Panc1 (cell line): ENCODE data around the gene TEPSIN. TPM values are rescaled to one million over a fixed set of nuclear protein-coding genes. Genes with fewer than 3 reads are reported as not detected.

Experiments used
- ATAC-seq: fragments of 200-7000 bp; cut with Tn5 transposase; 2 replicates; pipeline ENCODE4 v1.9.1; 2020; ENCODE audit warnings: mild to moderate bottlenecking, moderate library complexity
- BruUV-seq: library from RNA; stranded (reverse); fragments of 400-500 nt; replicated peaks from 2 replicates; lab custom pipeline; 2021; lab: Mats Ljungman, UMichigan
- CTCF ChIA-PET: fragments of 300-600 bp; sonication (Branson Sonifier 250); formaldehyde crosslinking; loops from one replicate; lab custom pipeline; 2022; ENCODE audit warnings: antibody characterized with exemption; lab: Charles Lee
- POLR2A ChIA-PET: fragments of 300-600 bp; sonication (Branson Sonifier 250); formaldehyde crosslinking; loops from one replicate; lab custom pipeline; 2022; ENCODE audit warnings: antibody characterized with exemption; lab: Charles Lee
- DNase-seq: peaks from one replicate; pipeline ENCODE4 v3.0.0-alpha.2; 2010; ENCODE audit warnings: low read depth, low spot score
- H3K27ac ChIP-seq: 2 replicates; pipeline ENCODE4 v1.5.1; 2011; ENCODE audit warnings: mild to moderate bottlenecking, low read length, inconsistent platforms
- H3K27me3 ChIP-seq: fragments of 200-500 bp; sonication (Bioruptor generic); 2 replicates; pipeline ENCODE4 v1.6.0; 2014; ENCODE audit warnings: low read length, inconsistent platforms; ENCODE audit not compliant: control insufficient read depth, insufficient read depth
- H3K36me3 ChIP-seq: fragments of 200-500 bp; sonication (Bioruptor generic); 2 replicates; pipeline ENCODE4 v1.5.1; 2014; ENCODE audit warnings: inconsistent platforms, mild to moderate bottlenecking, low read length, moderate library complexity; ENCODE audit not compliant: control insufficient read depth, insufficient read depth
- H3K4me1 ChIP-seq: 2 replicates; pipeline ENCODE4 v1.5.1; 2011; ENCODE audit warnings: inconsistent platforms, mild to moderate bottlenecking, low read length, moderate library complexity; ENCODE audit not compliant: control insufficient read depth, insufficient read depth
- H3K4me3 ChIP-seq, 2 experiments: 2 replicates each; pipeline ENCODE4 v1.5.1; 2011 to 2012; ENCODE audit warnings: low read depth in 2 of 2, low read length in 2 of 2, mild to moderate bottlenecking in 2 of 2, inconsistent platforms in 1 of 2, moderate library complexity in 1 of 2
- H3K9me3 ChIP-seq: fragments of 200-500 bp; sonication (Bioruptor generic); 2 replicates; pipeline ENCODE4 v1.5.1; 2014; ENCODE audit warnings: low read depth, mild to moderate bottlenecking, inconsistent platforms, low read length, moderate library complexity; ENCODE audit not compliant: control insufficient read depth, insufficient read depth
- CTCF ChIP-seq: fragments of 450-650 bp; IDR thresholded peaks from 2 replicates; pipeline ENCODE4 v1.5.1; 2017; ENCODE audit warnings: mild to moderate bottlenecking
- POLR2AphosphoS5 ChIP-seq: IDR thresholded peaks from 2 replicates; pipeline ENCODE4 v1.6.1; 2012; ENCODE audit warnings: mild to moderate bottlenecking, low read depth, low read length, moderate library complexity
- SIN3A ChIP-seq: IDR thresholded peaks from 2 replicates; pipeline ENCODE4 v1.6.1; 2012; ENCODE audit warnings: low read depth, mild to moderate bottlenecking, low read length, moderate library complexity, borderline replicate concordance; ENCODE audit not compliant: insufficient read depth
- TCF7L2 ChIP-seq: IDR thresholded peaks from 2 replicates; pipeline ENCODE4 v1.6.1; 2011; ENCODE audit warnings: mild to moderate bottlenecking, low read depth, low read length, inconsistent platforms
- in situ Hi-C: cut with HindIII; loops from 2 replicates; pipeline ENCODE4 v1.10.0; 2016; ENCODE audit warnings: low sequenced_read_pairs, low pct_unique_long_range_greater_than_20kb
- intact Hi-C: fragments of 100-400 bp; cut with micrococcal nuclease; formaldehyde crosslinking; loops from one replicate; pipeline ENCODE4 v1.10.0; 2022; ENCODE audit not compliant: unreplicated experiment
- total RNA-seq: library from RNA; stranded (reverse); gene quantifications from one replicate; pipeline ENCODE4 v1.2.1, GENCODE V29; 2021; ENCODE audit not compliant: unreplicated experiment
- TF ChIP-seq, protein P1 (sequence below), 2 experiments: IDR thresholded peaks; 2 replicates each; pipeline ENCODE4 v1.6.1; 2011 to 2012; ENCODE audit warnings: low read depth in 2 of 2, control low read depth in 1 of 2, low read length in 1 of 2, mild to moderate bottlenecking in 1 of 2, moderate library complexity in 1 of 2; ENCODE audit not compliant: insufficient read depth in 1 of 2

Gene TEPSIN
- total RNA-seq, 1 experiment from 2014 or later, result 44.9 TPM

GRCh38 chr17:81218459-81218858, 20.4 kb downstream of the TEPSIN start:
- in situ Hi-C loops, result no loop called here
- intact Hi-C loops, result no loop called here
- no peak for DNase-seq
- no peak overlapping the region for H3K27ac ChIP-seq
- ATAC-seq, result no peak
- no peak overlapping the region for H3K4me3 ChIP-seq
- H3K9me3 ChIP-seq, result no peaks in the 10 kb centered on the region
- no peaks in the 10 kb centered on the region for H3K27me3 ChIP-seq
- TF ChIP-seq SIN3A (no peak), TCF7L2 (no peak), CTCF (no peak), POLR2AphosphoS5 (no peak)
- TF ChIP-seq, protein P1, sequence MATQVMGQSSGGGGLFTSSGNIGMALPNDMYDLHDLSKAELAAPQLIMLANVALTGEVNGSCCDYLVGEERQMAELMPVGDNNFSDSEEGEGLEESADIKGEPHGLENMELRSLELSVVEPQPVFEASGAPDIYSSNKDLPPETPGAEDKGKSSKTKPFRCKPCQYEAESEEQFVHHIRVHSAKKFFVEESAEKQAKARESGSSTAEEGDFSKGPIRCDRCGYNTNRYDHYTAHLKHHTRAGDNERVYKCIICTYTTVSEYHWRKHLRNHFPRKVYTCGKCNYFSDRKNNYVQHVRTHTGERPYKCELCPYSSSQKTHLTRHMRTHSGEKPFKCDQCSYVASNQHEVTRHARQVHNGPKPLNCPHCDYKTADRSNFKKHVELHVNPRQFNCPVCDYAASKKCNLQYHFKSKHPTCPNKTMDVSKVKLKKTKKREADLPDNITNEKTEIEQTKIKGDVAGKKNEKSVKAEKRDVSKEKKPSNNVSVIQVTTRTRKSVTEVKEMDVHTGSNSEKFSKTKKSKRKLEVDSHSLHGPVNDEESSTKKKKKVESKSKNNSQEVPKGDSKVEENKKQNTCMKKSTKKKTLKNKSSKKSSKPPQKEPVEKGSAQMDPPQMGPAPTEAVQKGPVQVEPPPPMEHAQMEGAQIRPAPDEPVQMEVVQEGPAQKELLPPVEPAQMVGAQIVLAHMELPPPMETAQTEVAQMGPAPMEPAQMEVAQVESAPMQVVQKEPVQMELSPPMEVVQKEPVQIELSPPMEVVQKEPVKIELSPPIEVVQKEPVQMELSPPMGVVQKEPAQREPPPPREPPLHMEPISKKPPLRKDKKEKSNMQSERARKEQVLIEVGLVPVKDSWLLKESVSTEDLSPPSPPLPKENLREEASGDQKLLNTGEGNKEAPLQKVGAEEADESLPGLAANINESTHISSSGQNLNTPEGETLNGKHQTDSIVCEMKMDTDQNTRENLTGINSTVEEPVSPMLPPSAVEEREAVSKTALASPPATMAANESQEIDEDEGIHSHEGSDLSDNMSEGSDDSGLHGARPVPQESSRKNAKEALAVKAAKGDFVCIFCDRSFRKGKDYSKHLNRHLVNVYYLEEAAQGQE (IDR thresholded peaks at IDR 0.05; ENCODE audit: insufficient read depth in 1 of 2, low read depth in 2 of 2, low read length in 1 of 2), result no peak
- BruUV-seq, result no TSS peak
- peaks cover 9% of the 10 kb centered on the region for H3K4me1 ChIP-seq
- ChIA-PET CTCF (no interaction called here), POLR2A (no interaction called here)
- H3K36me3 ChIP-seq, result no peaks in the 10 kb centered on the region

DNA sequence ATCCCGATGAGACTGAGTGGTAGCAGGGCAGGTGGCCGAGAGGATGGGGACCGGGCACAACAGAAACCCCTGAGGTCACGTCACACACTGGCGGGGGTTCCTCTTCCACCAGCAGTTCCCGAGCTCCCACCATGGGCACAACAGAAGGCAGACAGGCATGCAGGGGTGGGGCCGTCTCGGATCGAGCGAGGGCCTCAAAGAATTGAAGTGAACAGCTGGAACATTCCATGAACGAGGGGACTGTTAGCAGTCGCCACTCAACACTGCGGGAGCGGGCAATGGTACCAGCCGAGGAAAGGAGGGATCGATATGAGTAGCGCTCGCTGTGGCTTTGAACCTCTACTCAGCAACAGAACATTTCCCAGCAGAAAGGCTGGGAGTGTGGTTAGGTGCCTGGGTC, 21.4 kb downstream of the TEPSIN start:
- ATAC-seq, result no peak
- no TSS peak for BruUV-seq
- POLR2A ChIA-PET, result no interaction called here
- no peaks in the 10 kb centered on the region for H3K27me3 ChIP-seq
- CTCF ChIA-PET, result no interaction called here
- no peak overlapping the region for H3K4me3 ChIP-seq
- no peak for TF ChIP-seq CTCF
- no peak for TF ChIP-seq TCF7L2
- no peak for TF ChIP-seq SIN3A
- no peak for TF ChIP-seq POLR2AphosphoS5
- TF ChIP-seq, protein P1 (IDR thresholded peaks at IDR 0.05; ENCODE audit: insufficient read depth in 1 of 2, low read depth in 2 of 2, low read length in 1 of 2), result no peak
- intact Hi-C loops, result no loop called here
- peaks cover 8% of the 10 kb centered on the region; the same call in 1 of the 2 replicates for H3K4me1 ChIP-seq
- no peak overlapping the region for H3K27ac ChIP-seq
- in situ Hi-C loops, result no loop called here
- H3K9me3 ChIP-seq, result no peaks in the 10 kb centered on the region
- no peaks in the 10 kb centered on the region for H3K36me3 ChIP-seq
- DNase-seq, result no peak
